NCI-H1694 (cell line): ENCODE measurements around the gene CPED1.
"Not testable (repeated sequence)": the region's sequence is repeated elsewhere in the genome, so short reads cannot be mapped to it uniquely, and the experiment has no call there.

Experiments
- DNase-seq: peaks from one replicate; lab custom pipeline; 2025; lab: John Stamatoyannopoulos, UW

CPED1 gene

GRCh38 chr7:121252523-121253235 is 264.2 kb downstream of the CPED1 start:
- not testable (repeated sequence) for DNase-seq

- no peak for DNase-seq
Observed at GRCh38 chr7:121259826-121260225, 271.3 kb downstream of the CPED1 start.

GRCh38 chr7:121261207-121261884 is 272.8 kb downstream of the CPED1 start:
- DNase-seq = no peak

- no peak for DNase-seq
Observed at GRCh38 chr7:121262221-121262620, 273.7 kb downstream of the CPED1 start.

DNA sequence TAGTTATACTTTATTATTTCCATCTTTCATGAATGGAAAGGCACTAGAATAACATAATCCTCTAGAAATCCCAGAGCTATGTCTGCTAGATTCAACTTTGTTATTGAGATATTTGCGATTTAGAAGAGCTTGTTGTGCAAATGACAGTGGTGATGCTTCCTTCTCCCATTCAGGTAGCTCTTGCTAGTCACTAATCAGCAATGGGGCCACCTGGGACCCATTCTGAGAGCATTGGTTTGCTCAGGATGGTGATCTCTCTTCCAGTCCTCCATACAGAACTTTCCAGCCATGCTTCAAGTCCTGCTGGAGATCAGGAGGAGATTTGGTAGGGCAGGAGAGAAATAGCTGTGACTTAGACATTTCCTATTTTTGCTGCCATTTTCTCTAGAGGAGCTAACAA is 274.5 kb downstream of the CPED1 start:
- DNase-seq = no peak

GRCh38 chr7:121266307-121266894 is 277.9 kb downstream of the CPED1 start:
- DNase-seq = no peak

DNA sequence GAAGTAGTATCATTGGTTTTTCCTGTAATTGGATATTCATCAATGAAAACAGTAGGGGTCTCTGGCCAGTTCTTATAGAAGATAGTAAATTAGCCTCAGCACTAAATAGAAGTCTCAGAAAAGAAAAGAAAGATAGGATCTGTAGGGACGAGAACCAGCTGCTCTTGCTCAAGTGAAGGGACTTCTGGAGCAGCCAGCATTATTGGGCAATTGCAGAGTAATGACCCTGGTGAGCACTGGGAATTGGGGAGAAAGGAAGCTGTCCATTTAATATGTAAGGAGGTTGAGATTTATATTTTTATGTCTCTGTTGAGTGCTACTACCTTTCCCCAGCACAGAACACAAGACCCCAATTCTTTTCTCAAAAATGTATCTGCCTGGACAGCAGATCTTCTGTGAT is 279.1 kb downstream of the CPED1 start:
- no peak for DNase-seq

GRCh38 chr7:121269798-121270197 is 281.3 kb downstream of the CPED1 start:
- DNase-seq = no peak

DNA sequence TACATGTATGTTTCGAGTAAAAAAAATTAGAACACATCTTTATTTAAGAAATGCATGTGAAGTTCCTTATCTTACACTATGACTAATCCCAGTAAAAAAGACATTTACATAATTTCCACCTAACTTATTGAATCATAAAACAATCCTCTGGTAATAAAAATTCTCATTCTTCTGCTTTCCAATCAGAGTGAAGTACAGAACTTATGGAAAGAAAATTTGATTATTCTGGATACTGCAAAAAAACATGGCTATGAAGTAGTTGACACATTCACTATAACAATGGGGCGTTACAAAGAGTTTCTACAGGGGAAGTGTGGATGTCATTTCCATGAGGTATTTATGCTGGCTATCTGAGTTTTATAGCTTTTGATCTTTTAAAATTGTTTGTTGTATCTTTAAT is 282.6 kb downstream of the CPED1 start:
- no peak for DNase-seq

GRCh38 chr7:121271916-121272315 is 283.4 kb downstream of the CPED1 start:
- no peak for DNase-seq

DNA sequence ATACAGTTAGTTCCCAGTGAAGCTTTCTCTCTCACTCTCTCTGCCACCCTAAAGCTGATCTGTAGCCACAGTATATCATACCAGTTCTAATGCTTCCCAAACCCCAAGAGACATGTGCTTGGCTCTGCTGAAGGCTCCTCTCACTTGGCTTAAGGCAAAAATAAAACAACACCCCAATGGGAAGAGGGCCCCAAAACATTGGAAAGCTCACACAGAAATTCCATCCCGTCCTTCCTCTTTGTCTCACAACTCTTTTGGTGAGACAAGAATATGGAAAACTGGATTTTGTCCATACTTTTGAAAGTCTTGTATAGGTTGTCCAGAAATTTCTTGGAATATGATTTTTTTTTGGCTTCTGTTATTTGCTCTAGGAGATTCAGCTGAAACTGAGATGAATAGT is 284.2 kb downstream of the CPED1 start:
- no peak for DNase-seq

GRCh38 chr7:121273467-121274167 is 285.1 kb downstream of the CPED1 start:
- DNase-seq = no peak

GRCh38 chr7:121274467-121274866 is 286.0 kb downstream of the CPED1 start:
- no peak for DNase-seq

GRCh38 chr7:121275204-121275603 is 286.7 kb downstream of the CPED1 start:
- no peak for DNase-seq

DNA sequence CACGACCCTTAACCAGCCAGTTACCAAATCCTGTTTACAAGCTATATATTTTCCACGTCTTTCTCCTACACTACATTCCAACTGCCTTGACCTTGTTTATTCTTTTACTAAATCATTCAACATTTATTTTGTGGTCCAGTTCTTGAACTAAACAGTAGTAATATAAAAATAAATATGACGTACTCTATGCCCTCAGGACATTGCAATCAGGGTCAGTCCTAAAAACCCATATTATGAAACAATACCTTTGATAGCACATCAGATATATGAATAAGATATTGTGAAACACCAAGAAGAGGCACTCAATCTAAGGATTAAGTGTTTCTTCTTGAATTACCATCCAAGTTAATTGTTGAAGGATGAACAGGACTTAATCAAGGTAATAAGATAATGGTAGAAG is 287.8 kb downstream of the CPED1 start:
- no peak for DNase-seq

- DNase-seq = no peak
Observed at GRCh38 chr7:121278120-121279021, 289.9 kb downstream of the CPED1 start.

- DNase-seq = no peak
Observed at GRCh38 chr7:121279060-121279620, 290.6 kb downstream of the CPED1 start.

- DNase-seq = no peak
Observed at GRCh38 chr7:121279822-121280221, 291.3 kb downstream of the CPED1 start.

DNA sequence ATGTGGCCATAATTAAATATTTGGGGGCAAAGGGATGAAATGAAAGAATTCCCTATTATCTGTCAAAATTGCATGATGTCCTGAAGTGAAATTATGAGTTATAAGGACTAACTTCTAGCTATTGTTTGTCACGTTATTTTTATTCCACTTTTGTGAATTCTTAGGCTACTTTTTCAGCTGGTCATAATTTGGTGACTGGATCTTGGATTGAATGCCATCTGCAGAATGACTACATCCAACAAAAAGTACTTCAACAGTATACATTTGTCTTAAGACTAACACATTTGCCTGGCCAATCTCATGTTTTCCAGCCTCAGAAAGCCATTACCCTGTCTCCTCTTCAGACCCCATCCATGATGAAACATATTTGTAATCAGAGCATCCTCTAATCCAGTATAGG is 292.1 kb downstream of the CPED1 start:
- DNase-seq = no peak

DNA sequence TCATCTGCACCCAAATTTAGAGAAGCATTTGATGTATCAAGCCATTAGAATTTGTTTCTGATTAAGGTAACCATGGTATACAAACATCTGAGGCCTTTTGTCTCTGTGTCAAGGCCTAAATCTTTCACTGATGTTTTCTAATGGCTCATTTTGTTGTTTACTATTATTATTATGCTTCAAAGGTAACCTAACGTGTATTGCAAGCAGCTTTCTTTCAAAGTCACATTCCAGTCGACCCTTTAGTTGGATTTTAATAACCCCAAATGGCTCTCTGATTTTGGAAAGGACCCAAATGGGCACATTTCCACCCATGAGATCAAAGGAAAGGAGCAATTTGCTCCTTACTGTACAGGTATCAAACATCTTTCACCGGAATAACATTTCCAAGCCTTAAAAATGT is 293.6 kb downstream of the CPED1 start:
- DNase-seq = no peak

DNA sequence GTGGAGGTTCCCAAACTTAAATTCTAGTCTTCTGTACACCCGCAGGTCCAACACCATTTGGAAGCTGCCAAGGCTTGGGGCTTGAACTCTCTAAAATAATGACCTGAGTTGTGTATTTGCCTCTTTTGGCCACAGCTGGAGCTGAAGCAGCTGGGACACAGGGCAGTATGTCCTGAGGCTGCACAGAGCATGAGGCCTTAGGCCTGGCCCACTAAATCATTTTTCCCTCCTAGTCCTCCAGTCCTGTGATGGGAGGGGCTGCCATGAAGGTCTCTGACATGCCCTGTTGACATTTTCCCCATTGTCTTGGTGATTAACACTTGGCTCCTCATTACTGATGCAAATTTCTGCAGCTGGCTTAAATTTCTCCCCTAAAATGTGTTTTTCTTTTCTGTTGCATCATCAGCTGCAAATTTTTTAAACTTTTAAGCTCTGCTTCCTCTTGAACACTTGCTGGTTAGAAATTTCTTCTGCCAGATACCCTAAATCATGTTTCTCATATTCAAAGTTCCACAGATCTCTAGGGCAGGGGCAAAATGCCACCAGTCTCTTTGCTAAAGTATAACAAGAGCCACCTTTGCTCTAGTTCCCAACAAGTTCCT is 296.7 kb downstream of the CPED1 start:
- no peak for DNase-seq
